Astrocyte (in vitro differentiated cells and primary cell): ENCODE measurements around the gene MCM3AP. TPM values are rescaled to one million over a fixed set of nuclear protein-coding genes. Genes with fewer than 3 reads are reported as not detected.

Experiments used
- DNase-seq: peaks from one replicate; pipeline ENCODE4 v3.0.0-alpha.2; 2010; ENCODE audit warnings: low read depth
- FAIRE-seq: peaks from 2 replicates; lab custom pipeline; 2011; peaks lifted over from hg19 to GRCh38; lab: Jason Lieb, UNC
- H2AFZ ChIP-seq: 2 replicates; pipeline ENCODE4 v1.6.0; 2012; ENCODE audit warnings: low read depth, low read length, inconsistent platforms
- H3K27ac ChIP-seq: 2 replicates; pipeline ENCODE4 v1.5.1; 2011; ENCODE audit warnings: low read depth, low read length, inconsistent platforms
- H3K27me3 ChIP-seq: 2 replicates; pipeline ENCODE4 v1.6.0; 2011; ENCODE audit warnings: low read length, inconsistent platforms; ENCODE audit not compliant: insufficient read depth
- H3K36me3 ChIP-seq: 2 replicates; pipeline ENCODE4 v1.5.1; 2011; ENCODE audit warnings: low read length, inconsistent platforms; ENCODE audit not compliant: insufficient read depth
- H3K4me1 ChIP-seq: 2 replicates; pipeline ENCODE4 v1.5.1; 2011; ENCODE audit warnings: low read length, inconsistent platforms; ENCODE audit not compliant: insufficient read depth
- H3K4me2 ChIP-seq: 2 replicates; pipeline ENCODE4 v1.6.0; 2012; ENCODE audit warnings: low read length, inconsistent platforms
- H3K4me3 ChIP-seq: 2 replicates; pipeline ENCODE4 v1.5.1; 2011; ENCODE audit warnings: low read depth, mild to moderate bottlenecking, low read length, inconsistent platforms; ENCODE audit not compliant: insufficient read depth
- H3K79me2 ChIP-seq: 2 replicates; pipeline ENCODE4 v1.6.0; 2012; ENCODE audit warnings: mild to moderate bottlenecking, low read length, inconsistent platforms; ENCODE audit not compliant: insufficient read depth
- H3K9ac ChIP-seq: 2 replicates; pipeline ENCODE4 v1.6.0; 2012; ENCODE audit warnings: mild to moderate bottlenecking, low read length, inconsistent platforms
- H3K9me3 ChIP-seq: 2 replicates; pipeline ENCODE4 v1.5.1; 2012; ENCODE audit warnings: low read depth, mild to moderate bottlenecking, low read length, inconsistent platforms; ENCODE audit not compliant: insufficient read depth
- H4K20me1 ChIP-seq: 2 replicates; pipeline ENCODE4 v1.6.0; 2012; ENCODE audit warnings: low read length, inconsistent platforms; ENCODE audit not compliant: insufficient read depth
- H3K27ac Mint-ChIP-seq: one replicate; pipeline ENCODE4 v1.8.0; 2021; ENCODE audit warnings: mild to moderate bottlenecking, mixed read lengths; ENCODE audit not compliant: unreplicated experiment
- H3K27me3 Mint-ChIP-seq: one replicate; pipeline ENCODE4 v1.8.0; 2021; ENCODE audit warnings: low read depth, mixed read lengths; ENCODE audit not compliant: unreplicated experiment
- H3K36me3 Mint-ChIP-seq: one replicate; pipeline ENCODE4 v1.8.0; 2021; ENCODE audit warnings: low read depth, mixed read lengths; ENCODE audit not compliant: unreplicated experiment
- H3K4me1 Mint-ChIP-seq: one replicate; pipeline ENCODE4 v1.8.0; 2021; ENCODE audit warnings: low read depth, mixed read lengths; ENCODE audit not compliant: unreplicated experiment
- H3K4me3 Mint-ChIP-seq: one replicate; pipeline ENCODE4 v1.8.0; 2021; ENCODE audit warnings: mild to moderate bottlenecking, moderate library complexity, mixed read lengths; ENCODE audit not compliant: unreplicated experiment
- H3K9me3 Mint-ChIP-seq: one replicate; pipeline ENCODE4 v1.8.0; 2021; ENCODE audit warnings: mild to moderate bottlenecking, mixed read lengths; ENCODE audit not compliant: unreplicated experiment
- CTCF ChIP-seq: IDR thresholded peaks from 2 replicates; pipeline ENCODE4 v1.5.1; 2011; ENCODE audit warnings: low read depth, mild to moderate bottlenecking, inconsistent platforms, low read length, moderate library complexity; ENCODE audit not compliant: insufficient read depth
- EZH2 ChIP-seq: IDR thresholded peaks from 2 replicates; pipeline ENCODE4 v1.6.1; 2012; ENCODE audit warnings: mild to moderate bottlenecking, low read length, inconsistent platforms; ENCODE audit not compliant: insufficient read depth
- total RNA-seq: library from RNA; stranded (reverse); gene quantifications from 2 replicates; pipeline ENCODE4 v1.2.1, GENCODE V29; 2021

Gene MCM3AP
- total RNA-seq, 1 donor from 2014 or later = 84.2 TPM

- Mint-ChIP-seq H3K4me3 (no peak overlapping the region), H3K4me1 (no peaks in the 10 kb centered on the region), H3K9me3 (no peaks in the 10 kb centered on the region), H3K27ac (no peak overlapping the region), H3K27me3 (no peaks in the 10 kb centered on the region), H3K36me3 (peaks cover 22% of the 10 kb centered on the region)
- H3K4me3 ChIP-seq = no peak overlapping the region
- no peaks in the 10 kb centered on the region for H3K27me3 ChIP-seq
- no peak for FAIRE-seq
- H4K20me1 ChIP-seq = peaks cover 21% of the 10 kb centered on the region
- no peak for DNase-seq
- H2AFZ ChIP-seq = no peak overlapping the region
- H3K79me2 ChIP-seq = no peaks in the 10 kb centered on the region
- H3K27ac ChIP-seq = no peak overlapping the region
- no peaks in the 10 kb centered on the region for H3K9me3 ChIP-seq
- no peak overlapping the region for H3K9ac ChIP-seq
- H3K4me2 ChIP-seq = no peak overlapping the region
- peaks cover 24% of the 10 kb centered on the region for H3K36me3 ChIP-seq
- TF ChIP-seq CTCF = no peak
- no peak for TF ChIP-seq EZH2
- H3K4me1 ChIP-seq = no peaks in the 10 kb centered on the region
Measured at GRCh38 chr21:46264046-46264689, 21.2 kb downstream of the MCM3AP start.

DNA sequence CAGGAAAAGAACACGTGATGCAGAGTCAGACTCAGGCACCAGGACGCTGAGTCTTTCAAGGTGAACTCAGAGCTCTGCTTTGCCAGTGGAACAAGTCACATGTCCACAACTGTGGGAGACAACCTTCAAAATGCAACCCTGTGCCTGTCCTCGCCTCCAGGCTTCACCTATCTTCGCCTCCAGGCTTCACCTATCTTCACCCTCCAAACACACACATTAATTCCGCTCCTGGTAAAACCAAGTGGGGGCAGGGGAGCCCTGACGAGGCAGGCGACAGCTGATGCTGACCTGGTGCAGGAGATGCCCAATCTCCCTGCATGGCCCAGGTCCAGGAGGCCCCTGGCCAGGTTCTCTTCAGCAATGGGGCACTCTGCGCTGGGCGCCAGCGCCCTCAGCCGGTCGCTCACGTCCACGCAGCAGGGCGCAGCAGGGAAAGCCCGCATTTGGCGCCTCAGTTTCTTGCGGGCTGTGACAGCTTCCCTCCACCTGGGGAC is 28.9 kb downstream of the MCM3AP start:
- FAIRE-seq = no peak
- no peak overlapping the region for H3K27ac Mint-ChIP-seq
- Histone ChIP-seq H4K20me1 (peaks cover 17% of the 10 kb centered on the region), H3K4me1 (no peaks in the 10 kb centered on the region), H3K27me3 (no peaks in the 10 kb centered on the region), H3K27ac (no peak overlapping the region), H3K9me3 (no peaks in the 10 kb centered on the region), H3K4me3 (no peak overlapping the region), H3K79me2 (no peaks in the 10 kb centered on the region), H3K4me2 (no peak overlapping the region), H2AFZ (no peak overlapping the region), H3K36me3 (peaks cover 52% of the 10 kb centered on the region), H3K9ac (no peak overlapping the region)
- H3K36me3 Mint-ChIP-seq = peaks cover 51% of the 10 kb centered on the region
- H3K9me3 Mint-ChIP-seq = peaks cover 3% of the 10 kb centered on the region
- H3K27me3 Mint-ChIP-seq = no peaks in the 10 kb centered on the region
- no peaks in the 10 kb centered on the region for H3K4me1 Mint-ChIP-seq
- H3K4me3 Mint-ChIP-seq = no peak overlapping the region
- DNase-seq = no peak
- TF ChIP-seq EZH2 (no peak), CTCF (no peak)

- no peaks in the 10 kb centered on the region for H3K9me3 ChIP-seq
- no peaks in the 10 kb centered on the region for H3K4me1 ChIP-seq
- H4K20me1 ChIP-seq = peaks cover 17% of the 10 kb centered on the region
- no peaks in the 10 kb centered on the region for H3K79me2 ChIP-seq
- Mint-ChIP-seq H3K4me3 (peak overlapping the region; percentile 20), H3K27me3 (no peaks in the 10 kb centered on the region), H3K27ac (no peak overlapping the region), H3K4me1 (no peaks in the 10 kb centered on the region), H3K9me3 (peaks cover 3% of the 10 kb centered on the region), H3K36me3 (peaks cover 49% of the 10 kb centered on the region)
- peaks cover 55% of the 10 kb centered on the region for H3K36me3 ChIP-seq
- TF ChIP-seq EZH2 = no peak
- no peak for TF ChIP-seq CTCF
- no peak overlapping the region for H3K4me2 ChIP-seq
- no peak overlapping the region for H3K27ac ChIP-seq
- no peaks in the 10 kb centered on the region for H3K27me3 ChIP-seq
- no peak overlapping the region for H3K9ac ChIP-seq
- H3K4me3 ChIP-seq = no peak overlapping the region
- DNase-seq (no peak), FAIRE-seq (no peak)
- no peak overlapping the region for H2AFZ ChIP-seq
Measured at GRCh38 chr21:46255758-46256337, 29.6 kb downstream of the MCM3AP start.
